AG04450 (cell line): ENCODE data around the gene NCKAP1. TPM values are rescaled to one million over a fixed set of nuclear protein-coding genes. Genes with fewer than 3 reads are reported as not detected.

ENCODE experiments used
- CTCF ChIA-PET: fragments of 300-600, 350-600 bp; formaldehyde crosslinking; extraction: SDS; loops from one replicate; lab custom pipeline; 2022; ENCODE audit warnings: antibody characterized with exemption, inconsistent platforms; lab: Charles Lee
- POLR2A ChIA-PET: fragments of 350-600 bp; formaldehyde crosslinking; extraction: SDS; loops from one replicate; lab custom pipeline; 2021; ENCODE audit warnings: antibody characterized with exemption, inconsistent platforms; lab: Yijun Ruan, JAX
- DNase-seq: peaks from one replicate; pipeline ENCODE4 v3.0.0-alpha.2; 2011; ENCODE audit warnings: low read depth, low spot score
- H3K27ac ChIP-seq: one replicate; pipeline ENCODE4 v1.5.1; 2012; ENCODE audit warnings: low read depth, low read length, control low read depth
- H3K27me3 ChIP-seq: one replicate; pipeline ENCODE4 v1.6.0; 2012; ENCODE audit warnings: low read length; ENCODE audit not compliant: control insufficient read depth, insufficient read depth
- H3K4me3 ChIP-seq: 2 replicates; pipeline ENCODE4 v1.5.1; 2011; ENCODE audit warnings: mild to moderate bottlenecking, low read depth, low read length, control low read depth
- H3K9me3 ChIP-seq: 2 replicates; pipeline ENCODE4 v1.5.1; 2012; ENCODE audit warnings: low read length; ENCODE audit not compliant: control insufficient read depth, insufficient read depth
- CTCF ChIP-seq: IDR thresholded peaks from 2 replicates; pipeline ENCODE4 v1.5.1; 2011; ENCODE audit warnings: low read depth, low read length, control low read depth, inconsistent platforms
- polyA plus RNA-seq: library from polyadenylated mRNA; depleted of rRNA; stranded (reverse); fragments of >200 nt; gene quantifications from 2 replicates; pipeline ENCODE4 v1.2.3, GENCODE V29; 2011

Gene NCKAP1
- polyA plus RNA-seq, 1 experiment: 182 TPM

DNA sequence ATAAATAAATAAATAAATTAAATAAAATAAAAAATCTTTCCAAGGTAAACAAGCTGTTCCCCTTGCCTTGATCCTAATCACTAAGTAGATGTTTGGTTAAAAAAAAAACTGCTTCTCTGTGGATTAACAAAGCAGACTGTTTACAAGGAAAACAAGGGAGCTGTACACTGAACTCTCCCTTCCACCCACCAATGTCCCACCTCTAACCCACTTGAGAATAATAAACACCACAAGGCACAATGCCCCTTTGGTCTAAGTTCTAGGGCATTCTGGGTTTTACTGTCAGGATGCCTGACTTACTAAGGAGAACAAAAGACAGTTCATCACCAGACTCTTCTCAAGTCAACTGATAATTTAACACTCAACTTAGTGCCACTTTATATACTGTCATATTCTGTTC, 83.5 kb downstream of the NCKAP1 start:
- Histone ChIP-seq H3K9me3 (no peaks in the 10 kb centered on the region), H3K27ac (no peak overlapping the region), H3K27me3 (no peaks in the 10 kb centered on the region), H3K4me3 (no peak overlapping the region)
- DNase-seq: no peak
- ChIA-PET POLR2A (no interaction called here), CTCF (interaction anchor here (1.1 kb wide), 1 partner anchor 26 kb away, joined by 3 read pairs; no protein-coding TSS in a partner anchor)
- no peak for TF ChIP-seq CTCF

DNA sequence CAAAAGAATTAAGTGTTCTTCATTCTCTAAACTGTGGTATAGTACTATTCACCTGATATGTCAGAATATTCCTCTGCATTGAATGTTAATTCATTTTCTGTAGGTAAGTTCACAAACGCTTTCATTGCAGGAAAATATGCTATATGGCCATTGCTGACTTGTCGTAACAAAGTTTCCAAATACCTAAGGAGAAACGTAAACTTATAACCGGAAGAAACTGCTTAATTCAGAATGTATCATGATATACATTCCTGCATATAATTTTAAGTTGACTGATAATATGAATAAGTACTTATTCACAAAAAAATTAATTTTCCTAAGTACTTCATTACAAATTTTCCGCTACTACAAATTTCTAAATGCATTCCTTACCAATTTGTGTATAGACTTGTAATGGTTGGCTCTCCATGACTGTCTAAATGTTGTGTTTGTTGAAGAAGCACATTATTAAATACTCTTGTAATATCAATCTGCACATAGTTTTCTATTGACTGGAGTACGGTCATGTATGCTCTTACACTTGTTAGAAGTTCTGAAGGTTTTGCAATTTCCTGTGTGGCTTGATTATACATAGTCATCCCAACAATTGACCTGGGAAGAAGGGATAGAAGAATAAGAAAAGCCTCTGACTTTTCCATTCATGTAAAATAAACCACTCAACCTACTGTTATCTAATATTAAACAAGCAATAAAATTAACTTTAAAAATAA, 85.4 kb downstream of the NCKAP1 start:
- Histone ChIP-seq H3K9me3 (no peaks in the 10 kb centered on the region), H3K27me3 (no peaks in the 10 kb centered on the region), H3K4me3 (no peak overlapping the region), H3K27ac (no peak overlapping the region)
- DNase-seq: no peak
- no peak for TF ChIP-seq CTCF
- CTCF ChIA-PET: interaction anchor here (1.0 to 3.6 kb wide), 2 partner anchors 168 to 190 kb away, joined by 4 to 11 read pairs; no protein-coding TSS in a partner anchor
- POLR2A ChIA-PET: interaction anchor here (0.6 kb wide), 1 partner anchor 134 kb away, joined by 5 read pairs; no protein-coding TSS in a partner anchor

DNA sequence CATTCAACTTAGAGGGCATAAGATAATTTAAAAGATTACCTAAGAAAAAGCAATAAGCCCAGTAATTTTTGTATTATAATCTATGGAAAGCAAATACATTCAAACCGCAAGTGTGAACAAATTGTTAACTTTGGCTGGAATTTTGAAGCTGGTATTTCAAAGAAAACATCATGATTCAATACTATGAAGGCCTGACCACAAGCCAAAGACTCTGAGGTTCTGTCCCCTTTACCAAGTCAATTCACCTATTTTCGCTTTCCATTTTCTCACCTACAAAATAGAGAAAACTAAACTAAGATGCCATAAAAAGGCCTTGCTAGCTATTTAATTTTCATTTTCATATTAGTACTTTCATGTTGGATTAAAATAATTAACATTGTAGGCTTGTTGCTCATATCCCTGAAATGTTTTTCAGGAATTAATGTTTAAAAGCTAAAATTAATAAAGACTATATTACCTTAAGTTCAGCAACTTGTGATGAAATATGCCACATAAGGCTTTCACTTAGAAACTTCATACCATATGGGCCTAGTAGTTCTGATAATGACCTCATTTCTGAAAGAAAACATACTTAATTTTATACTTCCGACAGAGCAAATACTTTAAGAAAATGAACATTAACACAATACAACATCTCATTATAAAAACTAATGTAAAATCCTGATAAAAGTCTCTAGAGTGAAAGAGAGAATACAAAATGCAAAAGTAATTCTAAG, 86.2 kb downstream of the NCKAP1 start:
- TF ChIP-seq CTCF: no peak
- no peak overlapping the region for H3K27ac ChIP-seq
- H3K9me3 ChIP-seq: no peaks in the 10 kb centered on the region
- no peaks in the 10 kb centered on the region for H3K27me3 ChIP-seq
- ChIA-PET POLR2A (no interaction called here), CTCF (interaction anchor here (1.0 to 3.6 kb wide), 4 partner anchors 28 to 189 kb away, joined by 4 to 11 read pairs (median 4); no protein-coding TSS in a partner anchor)
- no peak overlapping the region for H3K4me3 ChIP-seq
- no peak for DNase-seq

DNA sequence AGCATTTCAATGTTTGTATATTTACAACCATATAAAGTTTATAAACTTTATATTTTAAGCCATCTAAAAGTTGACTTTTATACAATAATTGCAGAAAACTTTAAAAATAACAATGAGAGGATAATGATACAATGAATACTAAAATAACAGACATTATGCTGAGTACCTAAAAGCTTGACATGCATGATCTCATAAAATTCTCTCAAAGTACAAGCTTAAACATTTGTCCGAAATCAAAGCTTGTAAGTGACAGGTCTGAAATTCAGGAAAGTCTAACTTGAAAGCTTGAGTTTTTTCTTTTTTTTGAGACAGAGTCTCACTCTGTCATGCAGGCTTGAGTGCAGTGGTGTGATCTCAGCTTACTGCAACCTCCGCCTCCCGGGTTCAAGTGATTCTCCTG, 87.7 kb downstream of the NCKAP1 start:
- H3K27me3 ChIP-seq: no peaks in the 10 kb centered on the region
- TF ChIP-seq CTCF: no peak
- no peak overlapping the region for H3K27ac ChIP-seq
- no peak overlapping the region for H3K4me3 ChIP-seq
- POLR2A ChIA-PET: no interaction called here
- H3K9me3 ChIP-seq: no peaks in the 10 kb centered on the region
- no peak for DNase-seq
- CTCF ChIA-PET: interaction anchor here (0.9 to 3.6 kb wide), 2 partner anchors 9 to 166 kb away, joined by 3 to 11 read pairs; no protein-coding TSS in a partner anchor
